Activated T-cell treated with anti-CD3 and anti-CD28 coated beads for 48 hours (primary cell): ENCODE results near the gene TMEM141.
A peak's percentile ranks its signal among the peaks of the same experiment; 100 is the strongest.
"Not testable (repeated sequence)": the region's sequence is repeated elsewhere in the genome, so short reads cannot be mapped to it uniquely, and the experiment has no call there.

Experiments used
- DNase-seq: peaks from one replicate; pipeline ENCODE4 v3.0.0-alpha.2; 2020; ENCODE audit warnings: low read depth

The TMEM141 gene

DNA sequence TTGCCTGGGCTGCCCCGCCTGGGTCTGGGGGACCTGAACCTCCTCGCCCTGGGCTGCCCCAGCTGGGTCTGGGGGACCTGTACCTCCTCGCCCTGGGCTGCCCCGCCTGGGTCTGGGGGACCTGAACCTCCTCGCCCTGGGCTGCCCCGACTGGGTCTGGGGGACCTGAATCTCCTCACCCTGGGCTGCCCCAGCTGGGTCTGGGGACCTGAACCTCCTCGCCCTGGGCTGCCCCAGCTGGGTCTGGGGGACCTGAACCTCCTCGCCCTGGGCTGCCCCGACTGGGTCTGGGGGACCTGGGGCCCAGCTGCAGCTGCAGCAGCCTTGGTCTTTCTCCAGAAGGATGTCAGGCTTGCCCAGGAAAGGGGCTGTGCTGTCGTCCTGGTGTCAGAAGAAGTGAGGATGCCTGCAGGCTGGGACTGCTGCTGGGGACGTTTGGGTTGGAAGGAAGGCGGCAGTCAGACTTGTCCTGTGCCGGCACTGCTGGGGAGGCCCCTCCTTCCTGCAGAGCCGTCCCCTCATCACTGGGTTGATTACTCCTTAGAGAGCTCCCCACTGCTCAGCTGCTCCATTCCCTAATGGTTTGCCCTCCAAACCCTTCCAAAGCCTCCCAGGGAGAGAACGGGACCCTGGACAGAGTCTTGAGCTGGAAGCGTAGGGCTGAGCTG is 42.4 kb downstream of the TMEM141 start:
- DNase-seq: not testable (repeated sequence)

GRCh38 chr9:136835162-136835931 is 44.2 kb downstream of the TMEM141 start:
- DNase-seq: no peak

DNA sequence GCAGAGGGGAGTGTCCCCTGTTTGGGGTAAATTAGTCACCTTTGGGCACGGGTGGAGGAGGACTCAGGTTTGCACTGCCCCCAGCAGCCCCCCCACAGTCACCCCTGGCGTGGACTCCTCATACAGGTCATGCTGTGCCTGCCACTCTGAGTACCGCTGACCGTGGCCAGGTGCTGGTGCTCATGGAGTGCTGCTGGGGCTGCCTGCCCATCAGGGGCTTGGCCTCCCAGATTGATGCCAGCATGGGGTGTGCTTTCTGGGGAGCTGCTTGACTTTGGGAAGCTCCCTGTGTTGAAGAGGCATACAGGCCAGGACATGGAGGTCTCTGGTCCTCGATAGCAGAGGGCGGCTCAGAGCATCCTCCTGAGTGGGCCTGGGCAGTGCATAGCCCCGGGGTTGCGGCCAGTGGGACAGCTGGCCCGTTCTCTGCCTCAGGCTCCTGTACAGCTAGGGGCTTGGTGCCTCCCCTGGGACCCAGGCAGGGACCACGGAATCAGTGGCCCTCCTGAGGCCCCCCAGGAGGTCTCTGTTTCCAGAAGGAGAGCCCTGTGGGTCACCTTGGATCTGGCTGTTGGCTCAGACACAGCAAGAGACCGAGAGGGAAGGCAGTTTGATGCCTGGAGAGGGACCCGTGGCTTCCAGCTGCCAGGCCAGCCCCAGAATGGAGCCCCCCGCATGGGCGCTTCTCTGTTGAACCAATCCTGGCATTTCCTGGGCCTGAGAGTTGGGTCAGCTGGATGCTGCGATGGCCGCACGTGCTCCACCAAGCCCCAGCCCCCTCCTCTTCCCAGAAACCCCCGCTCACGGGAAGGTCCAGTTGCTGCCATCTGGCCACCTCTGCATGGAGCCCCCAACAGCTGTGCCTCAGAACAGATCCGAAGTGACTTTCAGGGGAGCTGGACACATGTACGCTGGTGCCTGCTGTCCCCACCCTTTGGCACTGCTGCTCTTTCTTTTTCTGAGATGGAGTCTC is 45.1 kb downstream of the TMEM141 start:
- DNase-seq: no peak

DNA sequence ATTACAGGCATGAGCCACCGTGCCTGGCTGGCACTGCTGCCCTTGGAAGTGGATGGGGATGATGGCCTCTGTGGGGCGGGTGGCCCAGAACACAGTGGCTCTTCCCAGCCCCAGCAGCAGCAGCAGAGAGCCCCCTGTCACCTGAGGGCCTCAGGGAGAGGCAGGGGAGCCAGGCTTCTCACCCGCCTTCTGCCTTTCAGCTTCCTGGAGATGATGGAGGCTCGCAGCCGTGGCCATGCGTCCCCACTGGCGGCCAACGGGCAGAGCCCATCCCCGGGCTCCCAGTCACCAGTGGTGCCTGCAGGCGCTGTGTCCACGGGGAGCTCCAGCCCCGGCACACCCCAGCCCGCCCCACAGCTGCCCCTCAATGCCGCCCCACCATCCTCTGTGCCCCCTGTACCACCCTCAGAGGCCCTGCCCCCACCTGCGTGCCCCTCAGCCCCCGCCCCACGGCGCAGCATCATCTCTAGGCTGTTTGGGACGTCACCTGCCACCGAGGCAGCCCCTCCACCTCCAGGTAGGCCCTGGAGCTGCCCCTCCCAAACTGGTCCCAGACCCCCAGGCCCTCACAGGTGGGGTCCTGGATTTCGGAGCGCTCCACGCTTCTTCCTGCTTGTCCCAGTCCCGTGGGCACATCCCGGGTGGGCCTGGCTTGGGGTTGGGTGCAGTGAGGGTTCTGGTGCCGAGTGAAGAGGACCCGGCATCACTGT is 46.2 kb downstream of the TMEM141 start:
- DNase-seq: no peak

DNA sequence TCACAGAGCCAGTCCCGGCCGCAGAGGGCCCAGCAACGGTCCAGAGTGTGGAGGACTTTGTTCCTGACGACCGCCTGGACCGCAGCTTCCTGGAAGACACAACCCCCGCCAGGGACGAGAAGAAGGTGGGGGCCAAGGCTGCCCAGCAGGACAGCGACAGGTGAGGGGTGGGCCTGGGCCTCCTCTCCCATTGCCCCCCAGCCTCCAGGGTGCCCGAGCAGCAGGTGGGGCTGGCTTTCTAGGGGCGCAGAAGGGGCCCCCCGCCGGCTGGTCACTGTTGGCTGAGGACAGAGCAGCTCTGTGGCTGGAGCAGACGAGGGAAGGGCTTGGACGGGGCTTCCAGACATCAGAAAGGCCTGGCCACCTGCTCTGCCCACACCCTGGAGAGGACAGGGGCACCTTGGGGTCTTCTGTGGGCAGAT is 46.7 kb downstream of the TMEM141 start:
- not testable (repeated sequence) for DNase-seq

- DNase-seq: no peak
Measured at GRCh38 chr9:136838314-136839228, 47.4 kb downstream of the TMEM141 start.

GRCh38 chr9:136839229-136840139 is 48.3 kb downstream of the TMEM141 start:
- DNase-seq: no peak

DNA sequence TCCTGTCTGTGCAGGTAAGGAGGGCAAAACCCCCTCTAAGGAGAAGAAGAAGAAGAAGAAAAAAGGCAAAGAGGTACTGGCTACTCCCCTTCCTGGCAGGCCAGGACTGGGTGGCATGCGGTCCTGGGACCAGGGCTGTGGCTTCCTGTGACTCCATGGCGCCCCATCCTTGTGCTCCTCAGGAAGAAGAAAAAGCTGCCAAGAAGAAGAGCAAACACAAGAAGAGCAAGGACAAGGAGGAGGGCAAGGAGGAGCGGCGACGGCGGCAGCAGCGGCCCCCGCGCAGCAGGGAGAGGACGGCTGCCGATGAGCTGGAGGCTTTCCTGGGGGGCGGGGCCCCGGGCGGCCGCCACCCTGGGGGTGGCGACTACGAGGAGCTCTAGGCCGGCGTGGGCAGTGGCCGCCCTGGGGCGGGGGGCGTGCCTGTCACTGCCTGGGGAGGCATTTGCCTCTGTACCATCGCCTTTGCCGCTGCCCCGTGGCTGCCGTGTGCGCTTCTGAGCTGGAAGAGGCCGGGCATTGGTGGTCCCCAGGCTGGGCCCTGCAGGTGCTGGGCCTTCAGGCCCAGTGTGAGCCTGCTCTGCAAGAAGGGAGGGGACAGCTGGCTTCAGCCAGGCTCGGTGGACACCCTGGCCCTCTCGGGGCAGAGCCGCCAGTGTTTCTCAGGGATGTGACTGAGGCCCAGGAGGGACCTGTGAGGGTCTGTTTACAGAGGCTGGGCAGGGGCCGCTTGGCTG is 49.2 kb downstream of the TMEM141 start:
- DNase-seq: no peak

DNA sequence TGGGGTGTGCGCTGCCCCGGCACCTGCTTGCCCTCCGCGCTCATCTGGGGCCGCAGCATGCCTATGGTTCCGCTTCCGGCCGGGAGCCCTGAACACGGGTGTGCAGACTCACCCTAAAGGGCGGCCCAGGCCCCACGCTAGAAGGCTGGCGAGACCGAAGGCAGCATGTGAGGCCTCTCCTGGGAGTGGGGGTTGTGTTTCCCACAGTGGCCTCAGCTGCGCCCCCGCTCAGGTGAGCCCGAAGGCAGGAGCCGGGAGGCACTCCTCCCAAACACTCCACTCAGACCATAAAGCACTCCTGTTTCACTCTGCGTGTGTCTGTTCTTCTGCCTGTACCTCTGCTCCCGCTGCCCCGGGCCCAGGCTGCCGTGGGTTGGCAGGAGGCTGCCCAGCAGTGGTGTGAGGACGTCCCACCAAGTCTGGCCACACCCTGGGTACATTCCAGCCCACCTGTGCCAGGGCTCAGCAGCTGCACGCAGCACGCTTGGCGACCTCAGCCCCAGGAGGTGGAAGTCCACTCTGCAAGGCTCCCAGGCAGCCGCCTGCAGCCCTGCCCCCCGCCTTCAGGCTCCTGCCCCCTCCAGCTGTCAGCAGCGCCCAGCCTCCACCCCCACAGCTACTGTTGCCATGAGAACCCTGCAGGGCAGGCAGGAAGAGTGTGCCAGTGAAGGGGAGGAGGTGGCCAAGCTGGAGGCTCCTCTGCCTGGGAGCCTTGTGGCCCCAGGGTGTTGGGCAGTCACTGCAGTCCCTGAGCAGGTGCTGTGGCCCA is 49.9 kb downstream of the TMEM141 start:
- DNase-seq: no peak

DNA sequence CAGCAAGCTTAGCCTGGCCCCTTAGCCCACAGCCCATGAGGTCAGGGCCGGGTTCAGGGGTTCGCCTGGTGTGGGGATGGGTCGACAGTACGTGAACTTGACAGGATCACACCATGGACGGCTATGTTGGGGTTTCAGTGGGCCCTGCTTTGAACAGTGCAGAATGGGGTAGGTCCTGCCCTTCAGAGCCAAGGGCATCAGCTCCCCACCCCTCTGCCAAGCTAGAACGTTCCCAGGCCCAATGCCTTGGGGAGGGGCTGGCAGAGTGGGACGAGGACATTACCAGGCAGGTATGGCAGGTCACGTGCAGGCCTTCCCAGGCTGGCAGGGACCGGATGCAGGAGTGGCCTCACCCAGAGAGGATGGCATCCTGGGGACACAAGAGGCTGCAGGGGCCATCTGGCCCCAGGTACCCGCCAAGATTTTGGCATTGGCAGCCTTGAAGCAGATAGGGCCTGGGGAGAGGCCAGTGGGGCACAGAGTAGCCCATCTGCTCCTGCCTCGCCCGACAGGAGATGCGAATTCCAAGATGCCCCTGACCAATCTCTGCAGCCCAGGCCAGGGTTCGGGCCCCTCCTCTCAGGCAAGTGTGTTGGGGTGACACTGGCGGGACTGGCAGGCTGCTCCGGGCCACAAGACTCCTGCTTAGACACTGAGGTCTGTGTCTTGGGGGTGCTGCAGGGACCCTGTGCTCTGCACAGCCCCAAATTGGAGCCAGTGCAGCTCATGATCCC is 50.7 kb downstream of the TMEM141 start:
- not testable (repeated sequence) for DNase-seq

DNA sequence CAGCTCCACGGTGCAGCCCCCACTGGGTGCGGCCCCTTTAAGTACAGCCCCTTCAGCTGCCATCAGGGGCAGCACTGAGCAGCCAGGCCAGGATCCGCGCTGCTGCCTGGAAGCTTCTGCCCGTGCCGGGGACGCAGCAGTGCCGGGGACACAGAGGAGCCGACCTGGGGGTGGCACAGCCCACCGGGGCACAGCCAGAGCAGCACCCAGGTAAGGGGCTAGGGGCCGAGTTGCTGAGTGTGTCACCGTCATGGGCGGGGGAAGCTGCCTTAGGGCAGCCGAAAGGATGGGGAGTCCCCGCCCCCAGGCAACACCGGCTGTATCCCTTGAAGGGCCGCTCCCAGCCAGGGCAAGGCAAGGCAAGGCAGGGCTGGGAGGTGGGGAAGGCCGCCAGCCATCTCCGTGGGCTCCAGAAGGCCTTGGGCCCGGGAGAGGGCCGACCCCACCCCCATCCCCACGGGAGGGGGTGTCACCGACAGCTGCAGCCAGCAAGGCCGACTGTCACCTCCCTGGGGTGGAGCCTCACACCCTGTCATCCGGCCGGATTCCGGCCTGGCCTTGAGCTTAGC is 51.3 kb downstream of the TMEM141 start, which contains the start of gene AJM1:
AJM1 (plus strand) TSS at position 99 of the 569 bp plus-strand sequence. CDS start 1,937 bp downstream, outside the sequence.
- peak; percentile 81 for DNase-seq
